Activated naive CD4-positive, alpha-beta T cell treated with anti-CD3 and anti-CD28 coated beads, Interleukin-2, amount 50 U/mL, for 16 hours (primary cell): ENCODE results near the gene CYP2J2.
"Not testable (repeated sequence)": the region's sequence is repeated elsewhere in the genome, so short reads cannot be mapped to it uniquely, and the experiment has no call there.

Experiments
- DNase-seq: peaks from one replicate; pipeline ENCODE4 v3.0.0-alpha.2; 2020

CYP2J2 gene

GRCh38 chr1:59857679-59858354 lies 68.8 kb downstream of the CYP2J2 start:
- DNase-seq = no peak

GRCh38 chr1:59856725-59857338 lies 69.7 kb downstream of the CYP2J2 start:
- DNase-seq = no peak

GRCh38 chr1:59855297-59855696 lies 71.3 kb downstream of the CYP2J2 start:
- not testable (repeated sequence) for DNase-seq

GRCh38 chr1:59852117-59852516 lies 74.5 kb downstream of the CYP2J2 start:
- DNase-seq = no peak

- DNase-seq = no peak
Measured at GRCh38 chr1:59846895-59847282, 79.7 kb downstream of the CYP2J2 start.

- DNase-seq = no peak
Measured at GRCh38 chr1:59846209-59846894, 80.2 kb downstream of the CYP2J2 start.

DNA sequence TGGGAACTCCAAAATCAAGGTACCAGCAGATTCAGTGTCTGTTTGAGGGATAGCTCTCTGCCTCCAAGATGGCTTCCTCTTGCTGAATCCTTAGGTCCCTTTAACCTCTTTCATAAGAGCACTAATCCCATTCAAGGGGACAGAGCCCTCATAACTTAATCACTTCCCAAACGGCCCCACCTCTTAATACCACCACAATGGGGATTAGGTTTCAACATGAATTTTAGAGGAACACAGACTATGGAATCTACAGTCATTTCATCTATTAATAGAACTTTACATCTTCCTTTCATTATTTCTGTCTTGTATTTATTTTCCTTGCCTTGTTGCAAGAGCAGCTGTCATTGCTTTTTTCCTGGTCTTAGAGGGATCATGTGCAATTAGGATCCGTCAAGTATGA lies 81.5 kb downstream of the CYP2J2 start:
- DNase-seq = no peak
